Endothelial cell of umbilical vein (primary cell): ENCODE data around the gene CLSTN2. TPM values are rescaled to one million over a fixed set of nuclear protein-coding genes. Genes with fewer than 3 reads are reported as not detected.

Experiments
- BruUV-seq: library from RNA; stranded (reverse); fragments of 400-500 nt; replicated peaks from 2 replicates; lab custom pipeline; 2021; lab: Mats Ljungman, UMichigan
- CTCF ChIA-PET: fragments of 300-600, 350-600 bp; sonication (Branson Sonifier 250); formaldehyde crosslinking; loops from one replicate; lab custom pipeline; 2021; ENCODE audit warnings: antibody characterized with exemption, inconsistent platforms; lab: Charles Lee
- POLR2A ChIA-PET: fragments of 300-600, 350-600 bp; sonication (Branson Sonifier 250); formaldehyde crosslinking; loops from one replicate; lab custom pipeline; 2021; ENCODE audit warnings: antibody characterized with exemption, inconsistent platforms; lab: Charles Lee
- DNase-seq: peaks from one replicate; pipeline ENCODE4 v3.0.0-alpha.2; 2011; ENCODE audit warnings: low read depth, low spot score
- FAIRE-seq: peaks from 2 replicates; lab custom pipeline; 2011; peaks lifted over from hg19 to GRCh38; lab: Jason Lieb, UNC
- H2AFZ ChIP-seq: 2 replicates; pipeline ENCODE4 v1.6.0; 2012; ENCODE audit warnings: low read depth, low read length, control low read depth, inconsistent platforms
- H3K27ac ChIP-seq: 2 replicates; pipeline ENCODE4 v1.5.1; 2011; ENCODE audit warnings: low read depth, mild to moderate bottlenecking, control low read depth, low read length, moderate library complexity; ENCODE audit not compliant: insufficient read depth
- H3K27me3 ChIP-seq, 2 experiments: 2 replicates each; pipeline versions ENCODE4 v1.6.0 to v1.6.1; 2011; ENCODE audit warnings: low read length in 2 of 2, mixed read lengths in 1 of 2; ENCODE audit not compliant: control insufficient read depth in 2 of 2, insufficient read depth in 2 of 2
- H3K36me3 ChIP-seq, 2 experiments: 2 replicates in 1 of 2; 3 replicates in 1 of 2; pipeline ENCODE4 v1.5.1; 2011; ENCODE audit warnings: low read length in 2 of 2, mild to moderate bottlenecking in 1 of 2, moderate library complexity in 1 of 2; ENCODE audit not compliant: control insufficient read depth in 2 of 2, insufficient read depth in 2 of 2; ENCODE audit errors: extremely low read depth in 1 of 2
- H3K4me1 ChIP-seq: 3 replicates; pipeline ENCODE4 v1.5.1; 2011; ENCODE audit warnings: mild to moderate bottlenecking, low read length; ENCODE audit not compliant: control insufficient read depth, insufficient read depth; ENCODE audit errors: extremely low read depth
- H3K4me2 ChIP-seq: 2 replicates; pipeline ENCODE4 v1.6.1; 2011; ENCODE audit warnings: low read length, control low read depth, mixed read lengths; ENCODE audit not compliant: insufficient read depth
- H3K4me3 ChIP-seq, 3 experiments: fragments of 200-600 bp in 1 of 3; sonication (generic), shearing (Covaris generic) in 1 of 3; replicated peaks in 1 of 3; 2 replicates each; pipeline ENCODE4 v1.5.1; 2011 to 2016; ENCODE audit warnings: control low read depth in 3 of 3, low read length in 3 of 3, mild to moderate bottlenecking in 2 of 3, inconsistent platforms in 1 of 3, low read depth in 1 of 3, moderate library complexity in 1 of 3; ENCODE audit not compliant: insufficient read depth in 1 of 3
- H3K79me2 ChIP-seq: 2 replicates; pipeline ENCODE4 v1.6.0; 2012; ENCODE audit warnings: low read length, inconsistent platforms; ENCODE audit not compliant: control insufficient read depth, insufficient read depth
- H3K9ac ChIP-seq: replicated peaks from 2 replicates; pipeline ENCODE3; 2011; ENCODE audit warnings: low read length, control low read depth; ENCODE audit not compliant: insufficient read depth; ENCODE audit errors: extremely low read depth
- H3K9me1 ChIP-seq: replicated peaks from 3 replicates; pipeline ENCODE4 v1.6.0; 2011; ENCODE audit warnings: mild to moderate bottlenecking, low read length; ENCODE audit not compliant: control insufficient read depth, insufficient read depth; ENCODE audit errors: extremely low read depth
- H3K9me3 ChIP-seq: replicated peaks from 2 replicates; pipeline ENCODE4 v1.5.1; 2012; ENCODE audit warnings: low read length, inconsistent platforms; ENCODE audit not compliant: control insufficient read depth, insufficient read depth
- H4K20me1 ChIP-seq: replicated peaks from 2 replicates; pipeline ENCODE3; 2011; ENCODE audit warnings: mild to moderate bottlenecking, low read length; ENCODE audit not compliant: control insufficient read depth, insufficient read depth; ENCODE audit errors: extremely low read depth
- CTCF ChIP-seq, 2 donors: IDR thresholded peaks; 1 replicate in 1 of 2; 2 replicates in 1 of 2; pipeline ENCODE4 v1.5.1; 2011; ENCODE audit warnings: low read length in 2 of 2, mild to moderate bottlenecking in 2 of 2, moderate library complexity in 2 of 2, control low read depth in 1 of 2, inconsistent platforms in 1 of 2, low read depth in 1 of 2; ENCODE audit not compliant: insufficient read depth in 1 of 2; ENCODE audit errors: extremely low read depth in 1 of 2
- EZH2 ChIP-seq: IDR thresholded peaks from 2 replicates; pipeline ENCODE4 v1.6.1; 2012; ENCODE audit warnings: borderline replicate concordance, low read depth, mild to moderate bottlenecking, moderate library complexity, low read length, inconsistent platforms; ENCODE audit not compliant: severe bottlenecking
- FOS ChIP-seq: IDR thresholded peaks from 2 replicates; pipeline ENCODE4 v1.6.1; 2011; ENCODE audit warnings: mild to moderate bottlenecking, low read length, moderate library complexity, borderline replicate concordance; ENCODE audit not compliant: insufficient read depth
- GATA2 ChIP-seq: IDR thresholded peaks from 2 replicates; pipeline ENCODE4 v1.7.0; 2011; ENCODE audit warnings: low read depth, mild to moderate bottlenecking, moderate library complexity, mixed read lengths, low read length; ENCODE audit not compliant: insufficient read length, insufficient read depth
- JUN ChIP-seq: IDR thresholded peaks from 2 replicates; pipeline ENCODE4 v1.6.1; 2011; ENCODE audit warnings: borderline replicate concordance, low read depth; ENCODE audit not compliant: insufficient read length, insufficient read depth
- MAX ChIP-seq: IDR thresholded peaks from 2 replicates; pipeline ENCODE4 v1.6.1; 2011; ENCODE audit not compliant: insufficient read depth, insufficient read length
- MYC ChIP-seq: IDR thresholded peaks from one replicate; pipeline ENCODE4 v1.6.1; 2011; ENCODE audit warnings: mild to moderate bottlenecking, low read depth, low read length
- POLR2A ChIP-seq: IDR thresholded peaks from 2 replicates; pipeline ENCODE4 v1.6.1; 2012; ENCODE audit warnings: low read depth, mild to moderate bottlenecking, control low read depth, low read length
- POLR2AphosphoS5 ChIP-seq: IDR thresholded peaks from 2 replicates; pipeline ENCODE4 v1.6.1; 2012; ENCODE audit warnings: low read depth, mild to moderate bottlenecking, control low read depth, low read length, moderate library complexity; ENCODE audit not compliant: insufficient read depth
- dilution Hi-C: fragments of 300-500 bp; cut with MboI; formaldehyde crosslinking; loops from one replicate; pipeline ENCODE4 v1.15.0; 2019; ENCODE audit warnings: low sequenced_read_pairs; ENCODE audit not compliant: extremely low pct_ligation_motif_present
- intact Hi-C: fragments of 100-400 bp; cut with micrococcal nuclease; formaldehyde crosslinking; loops from one replicate; pipeline ENCODE4 v1.10.0; 2022
- polyA plus RNA-seq, 4 experiments: library from polyadenylated mRNA; depleted of rRNA in 3 of 4; stranded (reverse) in 3 of 4; unstranded in 1 of 4; fragments of >200 nt; gene quantifications; 2 replicates each; pipeline versions ENCODE4 v1.2.1 to v1.2.3, GENCODE V29; 2011 to 2012; ENCODE audit warnings: missing spikeins in 1 of 4
- total RNA-seq: library from RNA; stranded (reverse); gene quantifications from 2 replicates; pipeline ENCODE4 v1.2.3, GENCODE V29; 2021

CLSTN2 gene
- total and polyA plus RNA-seq, 2 donors (not counting 3 experiments of a cell fraction or from before 2014, with no cell fraction given), result 0.26 to 0.38 TPM

- Histone ChIP-seq H3K36me3 (no peaks in the 10 kb centered on the region), H3K9me3 (no peaks in the 10 kb centered on the region), H4K20me1 (no peaks in the 10 kb centered on the region), H2AFZ (no peak overlapping the region), H3K4me3 (no peak overlapping the region), H3K4me1 (no peaks in the 10 kb centered on the region), H3K79me2 (no peaks in the 10 kb centered on the region), H3K9ac (no peak overlapping the region), H3K4me2 (no peak overlapping the region), H3K27ac (no peak overlapping the region), H3K27me3 (no peaks in the 10 kb centered on the region), H3K9me1 (no peaks in the 10 kb centered on the region)
- BruUV-seq, result no TSS peak
- dilution Hi-C loops, result no loop called here
- FAIRE-seq (no peak), DNase-seq (no peak)
- POLR2A ChIA-PET, result no interaction called here
- CTCF ChIA-PET, result no interaction called here
- TF ChIP-seq MYC (no peak), POLR2A (no peak), CTCF (IDR thresholded peaks at IDR 0.05; ENCODE audit: extremely low read depth in 1 of 2, insufficient read depth in 1 of 2, low read depth in 1 of 2, low read length in 2 of 2) (no peak), GATA2 (no peak), EZH2 (no peak), JUN (no peak)
- intact Hi-C loops, result no loop called here
Observed at GRCh38 chr3:140308535-140308934, 373.6 kb downstream of the CLSTN2 start.

- DNase-seq (no peak), FAIRE-seq (no peak)
- H2AFZ ChIP-seq, result no peak overlapping the region
- H3K9ac ChIP-seq, result no peak overlapping the region
- H4K20me1 ChIP-seq, result no peaks in the 10 kb centered on the region
- POLR2A ChIA-PET, result no interaction called here
- CTCF ChIA-PET, result no interaction called here
- intact Hi-C loops (no loop called here), dilution Hi-C loops (no loop called here)
- no peaks in the 10 kb centered on the region for H3K9me1 ChIP-seq
- H3K27ac ChIP-seq, result no peak overlapping the region
- no peaks in the 10 kb centered on the region for H3K9me3 ChIP-seq
- no peaks in the 10 kb centered on the region for H3K79me2 ChIP-seq
- no peaks in the 10 kb centered on the region for H3K27me3 ChIP-seq
- H3K4me3 ChIP-seq, result no peak overlapping the region
- no peaks in the 10 kb centered on the region for H3K36me3 ChIP-seq
- no TSS peak for BruUV-seq
- TF ChIP-seq MAX, result no peak
- no peak for TF ChIP-seq POLR2AphosphoS5
- no peak for TF ChIP-seq EZH2
- no peak for TF ChIP-seq MYC
- TF ChIP-seq FOS, result no peak
- TF ChIP-seq JUN, result no peak
- no peaks in the 10 kb centered on the region for H3K4me1 ChIP-seq
- H3K4me2 ChIP-seq, result no peak overlapping the region
Observed at GRCh38 chr3:140311428-140311827, 376.4 kb downstream of the CLSTN2 start.
